ENCODE measurements around the gene FGD4.

The FGD4 gene

DNA sequence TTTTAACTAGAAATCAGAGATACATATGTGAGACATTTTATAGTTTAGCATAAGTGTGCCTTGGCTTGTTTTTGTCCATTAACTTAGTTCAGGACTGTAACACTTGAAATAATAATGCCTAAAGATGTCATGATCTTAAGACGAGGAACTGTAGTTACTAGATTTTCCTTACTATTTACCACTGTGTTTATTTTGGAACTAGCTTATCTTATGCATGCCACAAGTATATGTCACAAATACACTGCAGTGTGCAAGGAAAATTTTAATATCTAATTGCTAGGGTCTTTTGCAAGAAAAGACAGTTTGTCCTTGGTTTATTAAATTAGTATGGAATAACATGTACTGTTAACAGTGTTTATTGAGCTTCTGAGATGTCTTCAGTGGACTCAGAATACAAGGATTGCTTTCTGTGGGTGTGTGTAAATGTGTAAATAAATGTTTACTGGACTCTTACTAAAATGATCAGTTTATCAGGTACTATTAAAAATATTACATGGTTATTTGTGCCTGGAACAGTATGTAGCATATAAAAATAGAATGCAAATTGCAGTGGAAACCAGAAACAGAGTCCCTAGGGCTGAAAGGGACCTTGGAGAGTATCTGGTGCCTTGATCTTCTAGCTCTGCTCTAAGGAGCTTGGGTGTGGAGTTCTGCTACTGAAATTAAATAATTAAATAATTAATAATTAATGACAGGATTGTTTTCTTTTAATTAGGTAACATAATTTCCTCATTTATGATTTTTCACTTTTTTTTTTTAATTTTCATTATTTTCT lies 58.1 kb downstream of the FGD4 start:
- DNase-seq: no peak

DNA sequence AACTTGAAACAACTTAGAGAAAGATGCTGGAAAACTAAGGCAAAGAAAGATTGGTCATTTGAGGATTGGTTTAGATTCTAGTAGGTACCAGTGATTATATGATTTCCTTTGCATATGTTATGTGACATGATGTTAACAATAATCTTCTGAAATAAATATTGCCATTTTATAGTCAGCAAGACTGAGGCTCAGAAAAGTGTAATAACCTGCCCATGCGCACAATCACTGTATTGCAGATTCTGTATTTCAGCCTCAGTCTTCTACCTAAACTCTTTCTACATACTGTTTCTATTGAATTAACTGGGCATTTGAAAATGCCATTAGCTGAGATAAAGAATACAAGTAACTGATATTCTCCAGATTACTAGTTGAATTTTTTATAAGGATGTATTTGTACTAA lies 61.3 kb downstream of the FGD4 start:
- no peak for DNase-seq

DNA sequence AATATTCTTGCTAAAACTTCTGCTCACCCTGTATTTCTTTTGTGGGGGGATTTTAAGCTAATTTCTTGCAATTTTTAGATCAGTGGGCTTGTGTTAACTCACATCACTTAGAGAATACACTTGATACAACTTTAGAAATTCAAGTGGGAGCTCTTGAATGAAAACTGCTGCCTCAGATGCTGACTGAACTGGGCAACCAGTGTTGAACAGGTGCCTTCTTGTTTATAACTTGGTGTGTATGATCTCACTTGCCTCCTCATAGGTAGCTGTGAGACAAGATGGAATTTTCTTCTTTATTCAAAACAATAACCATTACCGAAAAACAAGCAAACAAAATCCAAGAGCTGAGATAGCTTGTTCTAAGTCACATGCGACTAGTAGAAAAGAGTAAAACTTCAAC lies 63.5 kb downstream of the FGD4 start:
- no peak for DNase-seq

DNA sequence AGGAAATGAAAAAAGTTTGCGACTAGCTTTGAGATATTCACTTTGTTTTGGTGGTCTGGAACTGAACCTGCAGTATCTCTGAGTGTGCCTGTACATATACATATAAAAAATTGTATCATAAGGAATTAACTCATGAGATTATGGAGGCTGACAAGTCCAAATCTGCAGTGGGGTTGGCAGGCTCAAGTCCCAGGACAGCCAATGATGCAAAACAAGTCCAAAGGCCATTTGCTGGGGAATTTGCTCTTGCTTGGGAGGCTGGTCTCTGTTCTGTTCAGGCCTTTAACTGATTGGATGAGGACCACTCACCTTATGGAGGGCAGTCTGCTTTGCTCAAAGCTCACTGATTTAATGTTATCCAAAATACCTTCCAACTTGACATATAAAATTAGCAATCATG lies 66.8 kb downstream of the FGD4 start:
- DNase-seq: no peak

DNA sequence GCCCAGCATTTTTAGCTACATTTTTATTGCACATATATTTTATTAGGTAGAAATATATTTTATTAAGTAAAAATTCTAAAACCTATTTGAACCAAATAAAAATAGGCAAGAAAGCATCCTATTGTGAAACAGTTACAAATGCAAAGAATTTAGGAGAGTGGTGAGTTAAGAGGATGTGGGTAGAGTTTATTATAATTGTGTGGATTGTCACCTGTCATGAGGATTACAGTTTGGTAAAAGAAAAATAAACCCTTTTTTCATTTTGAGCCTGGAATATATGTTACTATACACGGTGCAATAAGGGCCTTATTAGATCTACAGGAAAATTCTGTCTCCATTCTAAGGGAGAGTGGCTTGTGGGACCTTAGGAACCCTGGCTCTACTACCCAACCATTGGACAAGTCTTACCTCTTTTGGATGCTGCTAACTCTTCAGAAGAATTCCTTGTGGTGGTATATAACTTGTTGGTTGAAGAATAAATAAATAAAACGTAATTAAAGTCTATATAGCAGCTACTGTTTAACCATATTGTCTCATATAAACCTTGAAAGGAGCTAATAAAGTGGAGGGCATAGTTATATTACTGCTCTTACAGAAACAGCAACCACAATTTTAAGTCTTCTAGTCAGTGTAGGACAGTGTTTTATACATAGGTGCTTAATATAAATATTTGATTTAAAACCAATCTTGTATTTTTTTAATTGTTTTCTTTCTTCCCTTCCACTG lies 67.8 kb downstream of the FGD4 start:
- no peak for DNase-seq

DNA sequence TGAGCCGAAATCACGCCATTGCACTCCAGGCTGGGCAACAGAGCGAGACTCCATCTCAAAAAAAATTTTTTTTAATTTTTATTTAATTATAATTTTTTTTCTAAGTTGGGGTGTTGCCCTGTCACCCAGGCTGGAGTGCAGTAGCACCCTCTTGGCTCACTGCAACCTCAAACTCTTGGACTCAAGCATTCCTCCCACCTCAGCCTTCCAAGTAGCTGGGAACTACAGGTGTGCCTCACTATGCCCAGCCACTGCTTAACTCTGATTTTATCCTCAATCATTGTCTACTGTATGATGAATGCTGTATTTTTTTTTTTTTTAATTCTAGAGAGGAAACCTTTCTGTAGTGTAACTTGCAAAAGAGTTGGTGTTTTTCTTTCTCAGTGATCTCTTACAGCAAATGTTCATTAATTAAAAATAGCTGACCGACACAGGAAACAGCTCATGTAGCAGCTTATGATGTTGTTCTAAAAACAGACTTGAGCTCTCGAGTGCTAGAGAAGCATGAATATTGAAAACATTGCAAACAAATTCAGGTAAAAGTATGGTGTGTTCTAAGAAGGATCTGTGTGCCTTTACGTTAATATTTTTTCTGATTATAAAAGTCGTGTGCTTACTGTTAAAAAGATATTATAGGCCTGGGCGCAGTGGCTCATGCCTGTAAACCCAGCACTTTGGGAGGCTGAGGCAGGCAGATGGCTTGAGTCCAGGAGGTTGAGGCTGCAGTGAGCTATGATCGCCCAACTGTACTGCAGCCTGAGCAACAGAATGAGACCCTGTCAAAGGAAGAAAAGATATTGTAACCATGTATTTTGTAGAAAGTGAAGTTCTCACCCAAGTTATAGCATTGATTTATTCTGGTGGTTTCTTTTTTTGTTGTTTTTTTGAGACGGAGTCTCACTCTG lies 68.9 kb downstream of the FGD4 start:
- DNase-seq: no peak

DNA sequence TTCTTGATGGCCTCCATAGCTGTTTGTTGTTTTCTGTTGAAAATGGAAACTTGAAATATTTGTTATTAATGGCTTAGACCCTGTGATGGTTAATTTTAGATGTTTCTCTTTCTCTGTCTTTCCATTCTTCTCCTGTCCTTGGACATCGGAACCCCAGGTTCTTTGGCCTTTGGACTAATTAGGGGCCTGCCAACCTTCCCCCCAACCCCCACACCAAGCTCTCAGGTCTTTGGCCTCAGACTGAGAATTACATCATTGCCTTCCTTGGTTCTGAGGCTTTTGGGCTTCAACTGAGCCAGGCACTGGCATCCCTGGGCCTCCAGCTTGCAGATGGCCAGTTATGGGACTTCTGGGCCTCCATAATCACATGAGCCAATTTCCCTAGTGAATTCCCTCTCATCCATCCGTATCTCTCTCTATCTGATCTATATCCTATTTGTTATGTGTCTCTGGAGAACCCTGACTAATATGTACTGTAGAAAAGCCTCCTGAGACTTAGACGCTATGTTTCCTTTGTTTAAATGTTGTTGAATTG lies 71.6 kb downstream of the FGD4 start:
- DNase-seq: no peak

DNA sequence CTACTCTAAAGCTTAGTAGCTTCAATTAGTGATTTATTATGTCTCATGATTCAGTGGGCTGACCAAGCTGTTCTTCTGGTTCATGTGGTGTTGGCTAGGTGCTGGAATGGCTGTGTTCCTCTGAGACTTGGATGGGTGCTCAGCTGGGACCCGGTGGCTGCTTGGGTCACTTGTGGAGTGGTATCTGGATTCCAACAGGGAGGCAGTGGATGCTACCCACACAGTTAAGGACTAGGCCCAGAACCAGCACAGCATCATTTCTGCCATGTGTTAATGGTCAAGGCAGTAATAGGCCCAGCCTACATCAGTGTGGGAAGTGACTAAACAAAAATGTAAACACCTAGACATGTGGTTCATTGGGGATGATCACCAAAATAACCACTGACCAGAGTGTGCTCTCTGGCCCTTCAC lies 72.2 kb downstream of the FGD4 start:
- no peak for DNase-seq

DNA sequence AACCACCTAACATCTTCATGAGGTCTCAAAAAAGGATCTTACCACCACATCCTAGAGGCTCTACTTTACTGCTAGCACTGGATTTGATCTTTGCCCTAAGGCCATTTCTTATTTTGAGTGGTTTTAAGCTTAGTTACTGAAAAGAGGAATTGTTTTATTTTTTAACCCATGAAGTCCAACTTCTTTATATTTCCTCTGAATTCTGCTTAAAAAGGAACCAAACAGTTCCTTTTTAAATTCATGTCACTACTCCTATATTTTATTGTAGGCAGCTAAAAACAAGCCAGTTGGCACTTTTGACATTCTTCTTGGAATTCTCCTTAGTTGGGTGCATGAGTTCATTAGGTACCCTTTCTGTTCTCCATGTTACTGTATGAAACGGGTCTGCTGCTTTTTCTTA lies 76.4 kb downstream of the FGD4 start:
- DNase-seq: no peak

DNA sequence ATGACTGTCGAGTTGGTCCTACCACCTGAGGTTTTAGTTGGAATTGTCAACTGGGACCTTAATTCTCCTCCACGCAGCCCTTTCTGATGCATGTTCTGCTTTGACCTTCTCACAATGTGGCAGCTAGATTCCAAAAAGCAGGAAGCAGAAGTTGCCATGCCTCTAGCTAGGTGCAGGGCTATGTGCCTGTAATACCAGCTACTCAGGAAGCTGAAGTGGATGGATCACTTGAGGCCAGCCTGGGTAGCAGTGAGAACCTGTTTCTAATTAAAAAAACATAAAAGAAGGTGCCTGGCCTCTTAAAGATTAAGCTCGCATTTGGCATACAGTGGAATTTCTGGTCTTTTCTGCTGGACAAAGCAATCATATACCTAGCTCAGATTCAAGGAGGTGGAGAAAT lies 77.1 kb downstream of the FGD4 start:
- no peak for DNase-seq

DNA sequence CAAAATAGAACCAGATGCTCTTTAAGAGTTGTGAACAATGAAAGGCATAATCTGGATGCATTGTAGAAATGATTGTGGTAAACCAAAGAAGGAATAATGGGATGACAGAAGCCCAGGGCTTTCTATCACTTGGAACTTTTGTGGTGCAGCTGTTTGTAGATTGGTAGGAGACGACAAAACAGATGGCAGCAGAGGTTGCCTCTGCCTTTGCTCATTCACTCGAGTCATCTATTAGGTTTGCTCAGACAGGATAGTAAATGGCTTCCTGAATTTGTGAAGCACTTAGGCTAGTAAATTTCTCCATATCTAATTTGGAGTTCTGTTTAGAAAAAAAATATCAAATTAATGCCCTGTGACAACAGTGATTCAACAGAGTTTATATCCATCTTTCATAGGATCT lies 78.4 kb downstream of the FGD4 start:
- DNase-seq: no peak

DNA sequence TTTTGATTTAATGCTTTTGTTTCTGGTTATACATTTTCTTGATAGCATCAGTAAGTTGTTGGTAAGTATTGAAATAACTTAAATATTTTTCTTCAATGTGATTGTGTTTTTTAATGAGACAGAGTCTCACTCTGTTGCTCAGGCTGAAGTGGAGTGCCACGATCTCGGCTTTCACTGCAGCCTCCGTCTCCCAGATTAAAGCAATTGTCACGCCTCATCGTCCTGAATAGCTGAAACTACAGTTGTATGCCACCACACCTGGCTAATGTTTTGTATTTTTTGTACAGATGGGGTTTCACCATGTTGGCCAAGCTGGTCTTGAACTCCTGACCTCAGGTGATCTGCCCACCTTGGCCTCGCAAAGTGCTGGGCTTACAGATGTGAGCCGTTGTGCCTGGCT lies 78.8 kb downstream of the FGD4 start:
- DNase-seq: no peak

DNA sequence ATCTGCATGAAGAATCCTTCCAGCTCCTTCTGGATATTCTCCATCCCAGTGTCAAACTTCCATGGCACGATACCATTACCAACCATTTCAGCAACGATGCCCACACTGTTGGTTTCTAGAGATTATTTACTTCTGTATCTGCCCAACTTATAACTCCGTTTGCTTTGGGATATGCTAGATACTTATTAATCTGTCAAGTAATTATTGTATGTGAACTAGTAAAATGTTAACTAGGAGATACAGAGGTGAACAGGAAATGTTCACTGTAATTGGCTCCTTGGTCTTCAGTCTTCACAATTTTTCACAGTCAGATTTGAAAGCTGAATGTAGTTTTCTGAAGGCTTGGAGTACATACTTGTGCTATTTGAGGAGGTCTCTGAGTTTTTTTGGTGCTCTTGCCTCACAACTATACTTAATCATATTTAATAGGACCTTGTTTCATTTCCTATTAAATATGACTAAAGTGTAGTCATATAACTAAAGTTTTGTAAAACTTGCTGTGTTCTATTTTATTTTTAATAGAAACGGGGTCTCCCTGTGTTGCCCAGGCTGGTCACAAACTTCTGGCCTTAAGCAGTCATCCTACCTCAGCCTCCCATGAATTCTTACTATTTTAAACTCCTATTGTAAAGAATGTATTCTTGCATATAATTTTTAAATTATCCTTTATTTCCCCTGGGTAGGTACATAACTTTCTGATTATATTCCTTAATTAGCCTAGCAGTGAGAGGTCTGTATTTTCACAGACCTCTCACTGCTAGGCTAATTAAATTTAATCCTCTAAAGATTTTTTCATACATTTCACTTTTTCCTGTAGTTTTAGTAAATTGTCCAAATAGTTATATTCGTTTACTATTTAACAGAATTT lies 79.7 kb downstream of the FGD4 start:
- no peak for DNase-seq

DNA sequence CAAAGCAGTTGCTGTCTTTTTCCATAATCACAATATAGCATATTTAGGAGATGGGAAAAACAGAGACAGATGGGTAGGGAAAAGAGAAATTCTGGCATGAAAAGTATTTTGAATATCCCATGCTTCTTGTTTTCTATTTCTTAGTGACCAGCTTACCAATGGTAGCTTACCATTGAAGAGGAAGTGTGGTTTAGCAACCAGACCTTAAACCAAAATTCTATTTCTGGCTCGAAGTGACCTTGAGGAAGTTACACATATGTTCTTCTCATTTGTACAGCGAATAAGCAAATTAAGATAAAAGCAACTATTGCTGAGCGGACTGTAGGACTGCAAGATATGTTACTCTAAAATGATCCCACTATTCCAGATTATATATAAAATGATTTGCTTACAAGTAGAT lies 82.9 kb downstream of the FGD4 start:
- no peak for DNase-seq

DNA sequence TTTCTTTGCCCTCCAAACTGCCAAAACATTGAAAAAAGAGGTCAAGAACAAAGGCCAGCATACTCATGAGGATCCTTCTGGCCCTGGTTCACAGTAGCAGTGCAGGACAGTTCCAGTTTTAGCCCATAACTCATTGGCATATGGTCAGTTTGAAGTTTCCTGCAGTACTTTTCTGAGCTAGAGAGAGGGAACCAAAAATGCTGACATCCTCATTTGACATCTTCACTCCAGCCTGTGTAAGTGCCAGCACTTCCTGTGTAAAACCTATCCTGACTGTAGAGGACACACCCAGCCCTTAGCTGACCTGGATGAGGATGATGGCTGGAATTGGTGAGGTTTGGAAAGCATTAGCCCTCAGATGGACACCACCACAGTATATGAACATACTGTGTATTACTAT lies 84.1 kb downstream of the FGD4 start:
- no peak for DNase-seq

DNA sequence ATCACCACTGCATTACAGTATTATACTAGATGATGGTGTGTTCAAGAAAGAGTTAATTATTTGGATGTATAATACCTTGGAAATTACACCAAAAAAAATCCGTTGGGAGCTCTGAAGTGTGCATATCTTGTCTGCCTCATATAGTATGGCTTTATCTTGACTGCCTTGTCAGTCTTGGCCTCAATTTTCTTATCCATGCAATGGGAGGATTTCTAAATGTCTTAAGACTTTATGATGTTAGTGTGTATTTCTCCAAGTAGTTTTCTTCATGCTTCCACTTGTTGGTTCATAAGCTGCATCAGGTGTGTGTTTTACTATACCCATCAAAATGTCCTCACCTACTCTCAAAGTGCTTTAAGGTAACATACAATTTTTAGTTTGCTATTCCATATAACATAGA lies 84.6 kb downstream of the FGD4 start:
- DNase-seq: no peak

DNA sequence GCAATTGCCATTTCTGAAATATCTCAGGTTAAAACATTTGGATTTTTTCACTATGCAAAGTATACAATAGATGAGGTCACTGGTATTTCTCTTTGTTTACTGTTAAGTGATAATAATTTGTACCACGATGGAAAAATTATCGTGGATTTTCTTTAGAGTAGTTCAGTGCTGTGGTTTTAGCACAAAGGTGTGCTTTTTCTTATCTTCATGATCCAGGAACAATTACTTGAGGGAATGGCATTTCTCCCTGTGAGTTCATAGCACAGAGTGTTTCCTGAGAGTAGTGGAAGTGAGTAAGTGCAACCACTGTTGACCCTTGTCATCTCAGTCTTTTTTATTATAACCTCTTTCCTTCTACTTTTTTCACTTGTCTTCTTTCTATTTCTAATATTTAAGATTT lies 86.8 kb downstream of the FGD4 start:
- no peak for DNase-seq

DNA sequence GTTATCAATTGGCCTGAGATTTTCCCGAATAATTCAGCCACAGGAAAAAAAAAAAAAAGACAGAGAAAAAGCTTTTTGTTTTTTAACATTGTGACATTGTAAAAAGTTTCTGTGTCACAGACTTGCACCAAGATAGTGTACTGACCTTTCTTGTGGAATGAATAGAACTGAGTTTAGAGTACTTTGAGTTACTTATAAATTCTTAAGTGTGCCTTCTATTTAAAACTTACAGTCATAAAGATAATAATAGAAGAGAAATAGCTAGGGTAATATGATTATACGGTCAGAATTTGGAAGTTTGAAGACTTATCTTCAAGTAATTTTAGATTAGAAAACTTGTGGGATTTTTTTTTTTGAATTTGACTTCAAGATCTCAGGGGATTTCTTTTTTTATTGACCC lies 88.8 kb downstream of the FGD4 start:
- no peak for DNase-seq

DNA sequence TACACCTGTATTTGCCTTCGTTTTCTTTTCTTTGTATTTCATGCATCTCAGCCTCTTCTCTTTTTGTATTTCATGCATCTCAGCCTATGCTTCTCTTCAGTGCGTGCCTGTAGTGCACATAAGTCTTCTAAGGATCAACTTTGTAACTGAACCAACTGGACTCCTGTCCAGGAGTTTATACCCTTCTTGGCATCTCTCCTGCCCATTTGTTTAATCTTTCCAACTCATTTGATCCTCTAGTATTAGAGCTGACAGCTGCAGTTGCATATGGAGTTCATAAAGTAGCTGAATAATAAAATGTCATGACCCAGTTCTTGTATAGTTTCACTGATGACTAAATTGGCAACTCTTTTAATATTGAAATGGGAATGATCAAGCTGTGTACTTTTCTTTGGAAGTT lies 89.7 kb downstream of the FGD4 start:
- no peak for DNase-seq

DNA sequence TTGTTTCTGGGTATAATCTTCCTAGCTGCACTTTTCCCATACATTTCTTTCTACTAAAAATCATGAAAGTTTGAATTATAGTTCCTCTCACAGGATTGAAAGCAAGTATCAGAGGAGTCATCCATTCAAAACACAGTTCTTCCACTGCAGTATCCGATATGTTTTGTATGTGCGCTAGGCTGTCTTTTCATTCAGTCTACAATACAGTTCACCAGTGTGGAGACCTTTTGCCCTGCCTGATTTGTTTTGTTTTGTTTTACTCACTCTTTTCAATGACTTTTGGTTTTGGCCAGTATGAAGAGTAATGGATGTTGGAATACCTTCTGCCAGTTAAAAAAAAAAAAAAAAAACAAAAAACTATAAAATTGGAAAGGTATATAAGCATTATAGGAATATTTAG lies 91.4 kb downstream of the FGD4 start:
- no peak for DNase-seq

DNA sequence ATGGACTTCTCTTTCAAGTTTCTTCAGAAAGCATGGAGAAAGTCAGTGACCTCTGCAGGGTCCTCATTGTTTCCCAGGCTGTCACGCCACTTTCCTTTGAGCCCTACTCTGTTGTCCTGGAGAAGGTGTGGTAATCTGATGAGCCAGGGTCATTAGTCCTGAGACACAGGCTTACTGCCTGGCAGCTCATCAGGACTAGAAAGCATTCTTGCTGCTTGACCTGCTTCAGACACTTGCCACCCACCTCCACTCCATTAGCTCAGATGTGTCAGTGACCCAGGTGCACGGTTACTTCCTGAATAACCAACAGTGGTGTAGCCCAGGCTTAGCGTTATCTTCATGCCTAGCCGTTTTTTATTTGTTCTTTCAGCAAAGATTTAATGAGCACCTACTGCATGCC lies 93.9 kb downstream of the FGD4 start:
- DNase-seq: no peak

DNA sequence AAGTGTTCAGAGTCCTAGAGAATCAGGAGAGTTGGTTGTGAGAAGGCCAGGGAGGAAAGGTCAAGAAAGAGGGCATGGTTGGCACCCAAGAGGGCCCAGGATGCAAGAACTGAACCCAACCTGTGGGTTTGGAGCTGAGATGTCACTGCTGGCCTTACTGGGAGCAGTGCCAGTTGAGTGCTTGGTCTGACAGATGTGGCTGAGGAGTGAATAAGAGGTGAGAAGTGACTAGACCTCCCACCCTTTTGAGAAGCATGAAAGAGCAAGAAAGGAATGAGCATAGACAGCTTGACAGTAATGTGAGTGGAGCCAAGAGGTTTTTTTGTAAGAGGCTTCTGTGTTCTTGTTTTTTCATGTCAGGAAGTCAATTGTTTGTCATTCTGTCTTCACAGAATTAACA lies 95.3 kb downstream of the FGD4 start:
- DNase-seq: no peak

All from T-helper 1 cell (primary cell).